K562 (cell line): Measurements from ENCODE around the gene CASKIN2. TPM values are rescaled to one million over a fixed set of nuclear protein-coding genes. Genes with fewer than 3 reads are reported as not detected.

ENCODE experiments used
- ATAC-seq: fragments of 200-7000 bp; cut with Tn5 transposase; 3 replicates; pipeline ENCODE4 v1.9.1; 2020; ENCODE audit warnings: moderate library complexity
- BruUV-seq: library from RNA; stranded (reverse); fragments of 400-500 nt; replicated peaks from 2 replicates; lab custom pipeline; 2021; lab: Mats Ljungman, UMichigan
- CTCF ChIA-PET: fragments of 300-600 bp; formaldehyde crosslinking; extraction: SDS; loops from one replicate; lab custom pipeline; 2021; ENCODE audit warnings: low intra/inter-chr PET ratio; lab: Yijun Ruan, JAX
- POLR2A ChIA-PET: fragments of 300-600, 350-650 bp; sonication (Branson Sonifier 250); formaldehyde crosslinking; extraction: SDS; loops from one replicate; lab custom pipeline; 2021; ENCODE audit warnings: antibody characterized with exemption, inconsistent platforms; lab: Yijun Ruan, JAX
- DNase-seq, 4 experiments: peaks; one replicate each; pipeline versions ENCODE4 v3.0.0 to v3.0.0-alpha.2; 2011 to 2018; ENCODE audit warnings: low spot score in 3 of 4, mixed read lengths in 3 of 4; ENCODE audit errors: extremely low read depth in 1 of 4
- FAIRE-seq: peaks from 2 replicates; lab custom pipeline; 2011; peaks lifted over from hg19 to GRCh38; lab: Jason Lieb, UNC
- H2AFZ ChIP-seq: 2 replicates; pipeline ENCODE4 v1.6.0; 2011; ENCODE audit warnings: low read depth, low read length, control low read depth, inconsistent platforms
- H3K27ac ChIP-seq: fragments of 200-600 bp; 3 replicates; pipeline ENCODE4 v1.8.0; 2011; ENCODE audit warnings: low read depth, mild to moderate bottlenecking, control low read depth, inconsistent platforms, low read length, moderate library complexity, mixed read lengths; ENCODE audit errors: extremely low read depth
- H3K27me3 ChIP-seq, 2 experiments: fragments of 300-600 bp in 1 of 2; 2 replicates in 1 of 2; 3 replicates in 1 of 2; pipeline versions ENCODE4 v1.6.0 to v1.8.0; 2011; ENCODE audit warnings: inconsistent platforms in 2 of 2, low read length in 2 of 2, mild to moderate bottlenecking in 1 of 2, mixed read lengths in 1 of 2, moderate library complexity in 1 of 2; ENCODE audit not compliant: control insufficient read depth in 2 of 2, insufficient read depth in 2 of 2
- H3K36me3 ChIP-seq: fragments of 300-600 bp; 3 replicates; pipeline ENCODE4 v1.8.0; 2011; ENCODE audit warnings: mild to moderate bottlenecking, low read length, inconsistent platforms; ENCODE audit not compliant: control insufficient read depth, insufficient read depth
- H3K4me1 ChIP-seq, 2 experiments: fragments of 200-600 bp in 1 of 2; replicated peaks in 1 of 2; 2 replicates in 1 of 2; 3 replicates in 1 of 2; pipeline versions ENCODE4 v1.5.1 to v1.8.0; 2011; ENCODE audit warnings: inconsistent platforms in 2 of 2, low read length in 2 of 2, mild to moderate bottlenecking in 1 of 2, mixed read lengths in 1 of 2, moderate library complexity in 1 of 2; ENCODE audit not compliant: control insufficient read depth in 2 of 2, insufficient read depth in 2 of 2
- H3K4me2 ChIP-seq: 2 replicates; pipeline ENCODE4 v1.6.1; 2011; ENCODE audit warnings: low read length, control low read depth, inconsistent platforms, mixed read lengths; ENCODE audit not compliant: insufficient read depth
- H3K4me3 ChIP-seq: fragments of 200-600 bp; sonication (generic), shearing (Covaris generic); 2 replicates; pipeline ENCODE4 v1.5.1; 2016; ENCODE audit warnings: control low read depth, inconsistent platforms
- H3K79me2 ChIP-seq: fragments of 200-600 bp; 3 replicates; pipeline ENCODE4 v1.8.0; 2011; ENCODE audit warnings: low read length, inconsistent platforms; ENCODE audit not compliant: control insufficient read depth, insufficient read depth
- H3K9ac ChIP-seq, 2 experiments: 2 replicates each; pipeline versions ENCODE4 v1.6.0 to v1.6.1; 2011; ENCODE audit warnings: low read depth in 2 of 2, low read length in 2 of 2, control low read depth in 1 of 2, inconsistent platforms in 1 of 2, mild to moderate bottlenecking in 1 of 2, mixed read lengths in 1 of 2; ENCODE audit not compliant: insufficient read depth in 1 of 2
- H3K9me1 ChIP-seq: one replicate; pipeline ENCODE4 v1.6.0; 2011; ENCODE audit warnings: inconsistent platforms, mild to moderate bottlenecking, low read length, moderate library complexity; ENCODE audit not compliant: control insufficient read depth, insufficient read depth
- H3K9me3 ChIP-seq: replicated peaks from 2 replicates; pipeline ENCODE4 v1.5.1; 2011; ENCODE audit warnings: low read depth, low read length, inconsistent platforms; ENCODE audit not compliant: control insufficient read depth, insufficient read depth
- H4K20me1 ChIP-seq: replicated peaks from 2 replicates; pipeline ENCODE4 v1.6.1; 2011; ENCODE audit warnings: low read length, inconsistent platforms, mixed read lengths; ENCODE audit not compliant: control insufficient read depth, insufficient read depth
- ARHGAP35 ChIP-seq: fragments of 450-650 bp; IDR thresholded peaks from 2 replicates; pipeline ENCODE4 v1.6.1; 2018; ENCODE audit not compliant: partially characterized antibody
- HMG20A ChIP-seq: fragments of 450-650 bp; formaldehyde crosslinking; conservative IDR thresholded peaks from 2 replicates; pipeline ENCODE4 v1.4.0; 2020; ENCODE audit warnings: mild to moderate bottlenecking, mixed read lengths
- HNRNPUL1 ChIP-seq: fragments of 200-400 bp; formaldehyde crosslinking; IDR thresholded peaks from 2 replicates; pipeline ENCODE4 v1.6.1; 2017; ENCODE audit warnings: low read length
- PCBP2 ChIP-seq: fragments of 200-400 bp; formaldehyde crosslinking; IDR thresholded peaks from 2 replicates; pipeline ENCODE4 v1.6.1; 2018; ENCODE audit warnings: low read length, low read depth, mild to moderate bottlenecking, moderate library complexity; ENCODE audit not compliant: poor library complexity, severe bottlenecking
- RBM17 ChIP-seq: fragments of 200-400 bp; formaldehyde crosslinking; IDR thresholded peaks from 2 replicates; pipeline ENCODE4 v1.6.1; 2017; ENCODE audit warnings: low read depth, mild to moderate bottlenecking, low read length, borderline replicate concordance
- RNF2 ChIP-seq: sonication (generic); IDR thresholded peaks from 2 replicates; pipeline ENCODE4 v1.6.1; 2016
- TGIF2 ChIP-seq: sonication (generic); formaldehyde crosslinking; IDR thresholded peaks from 2 replicates; pipeline ENCODE4 v1.8.1; 2022; ENCODE audit warnings: mild to moderate bottlenecking, missing genetic modification reagents, moderate library complexity
- WHSC1 ChIP-seq: IDR thresholded peaks from one replicate; pipeline ENCODE4 v1.6.1; 2012; ENCODE audit warnings: low read length, control low read depth, inconsistent platforms
- WGBS: fragments of 100-300 bp; shearing (Covaris generic); methylation state at CpG from one replicate; pipeline ENCODE4 v1.1.6; 2016; ENCODE audit warnings: low coverage, mixed read lengths; ENCODE audit not compliant: insufficient coverage; ENCODE audit errors: missing lambda C conversion rate; 5-methylcytosine and 5-hydroxymethylcytosine counted together
- in situ Hi-C: fragments of 300-500 bp; cut with MboI; formaldehyde crosslinking; loops from 4 replicates; pipeline ENCODE4 v1.15.0; 2018; ENCODE audit warnings: inconsistent platforms, mixed read lengths
- intact Hi-C: fragments of 100-400 bp; cut with micrococcal nuclease; formaldehyde crosslinking; loops from 2 replicates; pipeline ENCODE4 v1.14.2; 2022
- polyA plus RNA-seq, 8 experiments: library from polyadenylated mRNA; depleted of rRNA in 4 of 8; stranded (reverse) in 5 of 8; unstranded in 3 of 8; fragments of >200 nt; fragmentation: Nextera tagmentation in 2 of 8; fragmentation: Illumina TruSeq in 1 of 8; extraction: Ambion mirVana in 2 of 8; extraction: Trizol in 1 of 8; gene quantifications; 2 replicates each; pipeline versions ENCODE4 v1.2.1 to v1.2.3, GENCODE V29; 2011 to 2014; ENCODE audit warnings: inconsistent platforms in 1 of 8, missing spikeins in 1 of 8
- total RNA-seq, 7 experiments: library from RNA; depleted of rRNA in 6 of 7; stranded (reverse); fragments of >200 nt in 6 of 7; fragmentation: Illumina TruSeq in 2 of 7; extraction: Trizol in 2 of 7; gene quantifications; 2 replicates each; pipeline versions ENCODE4 v1.2.1 to v1.2.3, GENCODE V29; 2011 to 2021; ENCODE audit warnings: low replicate concordance in 1 of 7
- TF ChIP-seq, protein P1 (sequence below): sonication (generic); formaldehyde crosslinking; IDR thresholded peaks from 2 replicates; pipeline ENCODE4 v1.4.0; 2020; ENCODE audit warnings: mild to moderate bottlenecking, missing genetic modification reagents
- TF ChIP-seq, protein P2 (sequence below): fragments of 450-650 bp; formaldehyde crosslinking; IDR thresholded peaks from 2 replicates; pipeline ENCODE4 v1.4.0; 2022; ENCODE audit warnings: mild to moderate bottlenecking, moderate library complexity

The CASKIN2 gene
- total and polyA plus RNA-seq, 9 of the 15 experiments (the other 6 are each of a cell fraction or from before 2014, with no cell fraction given), result 0.01 to 12.2 (median 2.1) TPM

DNA sequence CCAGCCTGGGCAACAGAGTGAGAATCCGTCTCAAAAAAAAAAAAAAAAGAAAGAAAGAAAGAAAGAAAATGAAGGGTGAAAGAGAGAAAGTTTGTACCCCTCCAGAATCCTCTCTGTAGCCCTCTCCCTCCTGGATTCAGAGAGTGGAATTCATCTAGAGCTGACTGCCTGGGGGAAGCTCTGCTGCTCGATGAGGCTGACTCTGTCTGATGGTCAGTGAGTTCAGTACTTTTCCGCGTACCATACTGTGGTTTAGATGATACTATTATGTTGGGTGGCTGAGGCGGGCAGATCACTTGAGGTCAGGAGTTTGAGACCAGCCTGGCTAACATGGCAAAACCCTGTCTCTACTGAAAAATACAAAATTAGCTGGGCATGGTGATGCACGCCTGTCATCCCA is 44.1 kb downstream of the CASKIN2 start:
- intact Hi-C loops, result no loop called here
- no peaks in the 10 kb centered on the region for H3K9me1 ChIP-seq
- H4K20me1 ChIP-seq, result peaks cover 8% of the 10 kb centered on the region
- ChIA-PET POLR2A (interaction anchor here (2.4 kb wide), 1 partner anchor 15 kb away, joined by 7 read pairs; the partner anchor contains the start of gene TMEM94), CTCF (no interaction called here)
- no peaks in the 10 kb centered on the region for H3K27me3 ChIP-seq
- H3K27ac ChIP-seq, result no peak overlapping the region
- no peak overlapping the region for H2AFZ ChIP-seq
- peaks cover 18% of the 10 kb centered on the region; the same call in 2 of the 3 replicates for H3K36me3 ChIP-seq
- no peaks in the 10 kb centered on the region for H3K9me3 ChIP-seq
- no peak for DNase-seq
- WGBS, result 81% methylated on average over 6 of the region's 6 CpGs
- no peaks in the 10 kb centered on the region for H3K79me2 ChIP-seq
- TF ChIP-seq PCBP2, result no peak
- BruUV-seq, result no TSS peak
- H3K9ac ChIP-seq, result no peak overlapping the region
- in situ Hi-C loops, result no loop called here
- H3K4me2 ChIP-seq, result no peak overlapping the region
- peaks cover 0 to 5% of the 10 kb centered on the region in 2 experiments; a peak in 1 of 5 replicates for H3K4me1 ChIP-seq
- FAIRE-seq, result no peak
- ATAC-seq, result no peak
- no peak overlapping the region for H3K4me3 ChIP-seq

DNA sequence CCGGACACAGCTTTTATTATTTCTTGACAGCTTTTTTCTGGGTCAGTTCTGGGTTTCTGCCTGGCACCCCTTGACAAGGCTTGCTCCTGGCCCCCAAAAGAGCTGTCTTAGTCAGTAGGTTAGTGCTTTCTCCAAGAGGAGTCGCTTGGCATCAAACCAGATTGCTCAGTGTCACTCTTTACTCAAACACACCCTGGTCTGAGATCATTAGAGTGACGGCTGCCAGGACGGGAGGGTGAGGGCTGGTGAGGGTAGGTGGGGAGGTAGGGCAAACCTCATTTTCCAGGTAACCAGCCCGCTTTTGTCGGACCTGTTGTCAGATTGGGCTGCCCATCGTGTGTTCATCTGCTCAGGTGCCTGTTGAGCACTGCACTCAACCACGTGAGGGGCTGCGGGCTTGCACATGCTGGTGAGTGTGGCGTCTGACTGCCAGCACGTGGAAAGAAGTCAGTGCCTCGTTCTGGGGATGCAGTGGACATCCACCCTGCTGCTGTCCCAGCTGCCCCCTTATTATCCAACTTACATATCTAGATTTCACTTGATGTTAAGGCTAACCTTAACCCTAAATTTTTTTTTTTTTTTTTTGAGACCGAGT is 46.5 kb downstream of the CASKIN2 start:
- ChIA-PET CTCF (no interaction called here), POLR2A (interaction anchor here (0.6 to 1.6 kb wide), 6 partner anchors 12 to 92 kb away, joined by 3 to 8 read pairs (median 4); partner anchors contain the start of gene TMEM94)
- Histone ChIP-seq H3K9me3 (no peaks in the 10 kb centered on the region), H3K9me1 (no peaks in the 10 kb centered on the region), H3K36me3 (peaks cover 15% of the 10 kb centered on the region; the same call in 2 of the 3 replicates), H4K20me1 (no peaks in the 10 kb centered on the region), H2AFZ (no peak overlapping the region), H3K79me2 (no peaks in the 10 kb centered on the region), H3K4me3 (no peak overlapping the region), H3K27me3 (no peaks in the 10 kb centered on the region), H3K9ac (peak overlapping the region in 1 of 2 experiments; percentile 24; a peak in 1 of 4 replicates), H3K27ac (no peak overlapping the region), H3K4me1 (no peaks in the 10 kb centered on the region; a peak in 1 of 5 replicates), H3K4me2 (no peak overlapping the region)
- ATAC-seq (no peak), DNase-seq (no peak), FAIRE-seq (no peak)
- intact Hi-C loops (no loop called here), in situ Hi-C loops (no loop called here)
- no TSS peak for BruUV-seq
- 79% methylated on average over 12 of the region's 13 CpGs for WGBS
- TF ChIP-seq HMG20A (CRISPR knock-in tag) (no peak), WHSC1 (no peak), RBM17 (no peak), HNRNPUL1 (no peak), TGIF2 (no peak), ARHGAP35 (no peak), RNF2 (no peak)
- TF ChIP-seq, protein P1, sequence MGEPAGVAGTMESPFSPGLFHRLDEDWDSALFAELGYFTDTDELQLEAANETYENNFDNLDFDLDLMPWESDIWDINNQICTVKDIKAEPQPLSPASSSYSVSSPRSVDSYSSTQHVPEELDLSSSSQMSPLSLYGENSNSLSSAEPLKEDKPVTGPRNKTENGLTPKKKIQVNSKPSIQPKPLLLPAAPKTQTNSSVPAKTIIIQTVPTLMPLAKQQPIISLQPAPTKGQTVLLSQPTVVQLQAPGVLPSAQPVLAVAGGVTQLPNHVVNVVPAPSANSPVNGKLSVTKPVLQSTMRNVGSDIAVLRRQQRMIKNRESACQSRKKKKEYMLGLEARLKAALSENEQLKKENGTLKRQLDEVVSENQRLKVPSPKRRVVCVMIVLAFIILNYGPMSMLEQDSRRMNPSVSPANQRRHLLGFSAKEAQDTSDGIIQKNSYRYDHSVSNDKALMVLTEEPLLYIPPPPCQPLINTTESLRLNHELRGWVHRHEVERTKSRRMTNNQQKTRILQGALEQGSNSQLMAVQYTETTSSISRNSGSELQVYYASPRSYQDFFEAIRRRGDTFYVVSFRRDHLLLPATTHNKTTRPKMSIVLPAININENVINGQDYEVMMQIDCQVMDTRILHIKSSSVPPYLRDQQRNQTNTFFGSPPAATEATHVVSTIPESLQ (CRISPR knock-in tag), result no peak
- TF ChIP-seq, protein P2, sequence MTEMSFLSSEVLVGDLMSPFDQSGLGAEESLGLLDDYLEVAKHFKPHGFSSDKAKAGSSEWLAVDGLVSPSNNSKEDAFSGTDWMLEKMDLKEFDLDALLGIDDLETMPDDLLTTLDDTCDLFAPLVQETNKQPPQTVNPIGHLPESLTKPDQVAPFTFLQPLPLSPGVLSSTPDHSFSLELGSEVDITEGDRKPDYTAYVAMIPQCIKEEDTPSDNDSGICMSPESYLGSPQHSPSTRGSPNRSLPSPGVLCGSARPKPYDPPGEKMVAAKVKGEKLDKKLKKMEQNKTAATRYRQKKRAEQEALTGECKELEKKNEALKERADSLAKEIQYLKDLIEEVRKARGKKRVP (CRISPR knock-in tag), result no peak
